COLO829 (cell line): ENCODE measurements around the gene FPR1.

ENCODE experiments used
- DNase-seq: peaks from one replicate; pipeline ENCODE4 v3.0.0; 2012; ENCODE audit warnings: low spot score

Gene FPR1, protein sequence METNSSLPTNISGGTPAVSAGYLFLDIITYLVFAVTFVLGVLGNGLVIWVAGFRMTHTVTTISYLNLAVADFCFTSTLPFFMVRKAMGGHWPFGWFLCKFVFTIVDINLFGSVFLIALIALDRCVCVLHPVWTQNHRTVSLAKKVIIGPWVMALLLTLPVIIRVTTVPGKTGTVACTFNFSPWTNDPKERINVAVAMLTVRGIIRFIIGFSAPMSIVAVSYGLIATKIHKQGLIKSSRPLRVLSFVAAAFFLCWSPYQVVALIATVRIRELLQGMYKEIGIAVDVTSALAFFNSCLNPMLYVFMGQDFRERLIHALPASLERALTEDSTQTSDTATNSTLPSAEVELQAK

DNA sequence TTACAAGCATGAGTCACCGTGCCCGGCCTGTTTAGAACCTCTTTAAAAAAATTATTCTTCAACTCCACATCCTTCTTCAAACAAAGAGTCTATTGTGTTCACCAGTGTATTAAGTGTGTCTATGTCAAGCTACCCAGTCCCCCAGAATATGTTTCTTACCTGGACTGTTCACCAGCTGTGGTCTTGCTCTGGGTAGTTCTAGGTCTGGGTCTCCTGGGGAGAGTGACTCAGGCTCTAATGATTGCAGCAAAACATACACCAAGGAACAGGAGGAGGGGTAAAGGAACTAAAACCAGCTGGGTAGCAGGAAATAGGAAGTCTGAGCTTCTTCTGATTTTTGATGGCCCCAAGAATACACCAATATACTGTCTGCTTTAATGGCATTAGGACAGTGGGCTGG, at the start of gene FPR1:
FPR1 (minus strand) TSS at position 224 of the 400 bp plus-strand sequence. CDS start 4,884 bp downstream, outside the sequence.
- peak; percentile 8 for DNase-seq

DNA sequence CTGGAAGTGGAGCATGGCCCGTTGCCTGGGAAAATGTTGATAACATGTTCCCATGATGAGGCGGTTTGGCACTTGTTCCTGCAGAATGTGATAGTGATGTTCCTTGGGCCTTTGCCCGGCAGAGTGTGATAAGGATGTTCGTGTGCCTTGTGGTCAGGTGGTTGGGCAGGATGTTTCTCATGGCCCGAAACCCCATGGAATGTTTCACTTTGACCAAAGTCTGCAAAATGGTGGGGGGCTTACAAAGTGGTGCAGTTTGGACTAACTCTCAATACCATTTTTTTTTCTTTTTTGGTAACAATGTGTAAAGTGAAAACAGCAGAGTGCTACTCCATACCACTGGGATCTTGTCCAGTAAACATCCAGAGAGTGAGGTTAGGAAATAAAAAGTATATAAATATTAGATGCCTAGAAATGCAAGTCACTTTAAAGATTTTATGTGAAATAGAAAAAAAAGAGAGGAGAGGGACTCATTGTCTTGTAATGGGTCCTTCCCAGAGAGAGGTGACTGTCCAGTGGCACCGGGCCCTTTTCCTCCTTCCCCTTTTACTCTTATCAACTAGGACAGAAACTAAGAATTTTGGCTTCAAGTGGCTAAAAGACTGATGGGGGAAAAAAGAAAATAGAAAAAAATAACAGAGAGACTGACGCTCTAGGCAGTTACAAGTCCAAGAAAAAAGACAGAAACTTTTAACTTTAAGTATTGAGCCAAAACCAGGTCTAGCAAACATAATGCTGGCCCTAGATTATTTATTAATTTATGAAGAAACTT, 49.0 kb upstream of the FPR1 start:
- no peak for DNase-seq

DNA sequence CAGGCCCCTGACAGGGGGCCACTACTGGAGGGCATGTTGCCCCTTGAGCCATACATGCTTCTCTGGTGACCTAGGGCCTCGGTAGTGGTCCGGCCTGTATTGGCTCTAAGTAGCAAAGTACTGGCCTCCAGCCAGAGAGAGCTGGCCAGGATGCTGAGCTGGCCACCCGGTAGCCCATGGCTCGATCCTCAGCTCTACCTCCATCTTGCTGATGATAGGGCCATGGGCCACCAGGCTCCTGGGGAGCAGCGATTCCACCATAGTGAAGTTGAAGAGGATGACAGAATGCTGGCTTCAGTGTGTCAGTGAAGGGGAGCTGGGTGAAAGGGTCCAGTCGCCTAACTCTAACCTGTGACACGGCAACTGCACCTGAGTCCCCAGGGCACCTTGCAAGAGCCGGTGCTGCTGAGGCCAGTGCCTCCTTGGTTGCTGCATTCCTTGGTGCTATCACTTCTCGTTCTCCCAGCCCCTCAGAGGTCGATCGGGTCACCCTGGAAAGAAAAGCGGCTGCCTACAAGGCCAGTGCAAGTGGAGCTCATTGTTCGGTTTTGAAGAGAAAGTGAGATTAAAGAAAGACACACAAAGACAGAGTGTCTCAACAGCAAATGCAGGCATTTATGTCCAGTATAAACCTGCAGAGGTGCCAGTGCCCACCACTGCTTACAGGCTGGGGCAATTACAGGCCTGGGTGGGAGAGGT, 48.2 kb upstream of the FPR1 start:
- DNase-seq = no peak

DNA sequence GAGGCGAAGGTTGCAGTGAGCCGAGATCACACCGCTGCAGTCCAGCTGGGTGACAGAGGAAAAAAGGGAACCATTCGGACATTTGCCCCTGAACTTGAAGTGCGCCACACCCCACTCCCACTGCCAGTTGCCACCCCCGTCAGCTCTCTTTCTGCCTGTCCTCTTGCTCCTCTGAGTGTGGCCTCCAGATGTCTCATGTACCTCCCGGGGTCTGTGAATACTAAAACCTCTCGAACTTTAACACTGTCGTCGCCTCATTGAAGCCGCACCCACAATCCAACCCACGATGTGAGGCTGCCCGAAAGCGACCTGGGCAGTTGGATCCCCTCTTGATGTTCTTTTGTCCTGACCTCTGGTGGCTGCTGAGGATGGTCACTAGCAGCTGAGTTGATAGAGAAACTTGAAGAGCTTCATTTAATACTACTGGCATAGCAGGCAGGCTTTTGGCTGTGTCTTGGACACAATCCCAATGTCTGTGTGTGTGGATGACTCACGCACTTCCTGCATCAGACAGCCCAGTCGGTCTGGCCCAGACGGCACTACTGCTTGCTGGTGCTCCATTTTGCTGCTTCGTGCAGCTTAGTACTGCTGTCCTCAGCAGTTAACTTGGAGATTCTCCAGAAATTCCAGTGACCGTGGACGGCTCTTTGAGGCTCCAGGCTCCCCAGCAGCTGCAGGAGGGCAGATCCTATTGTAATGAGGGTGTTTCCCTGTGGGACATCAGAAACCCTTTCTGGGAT, 47.5 kb upstream of the FPR1 start:
- DNase-seq = peak; percentile 83

DNA sequence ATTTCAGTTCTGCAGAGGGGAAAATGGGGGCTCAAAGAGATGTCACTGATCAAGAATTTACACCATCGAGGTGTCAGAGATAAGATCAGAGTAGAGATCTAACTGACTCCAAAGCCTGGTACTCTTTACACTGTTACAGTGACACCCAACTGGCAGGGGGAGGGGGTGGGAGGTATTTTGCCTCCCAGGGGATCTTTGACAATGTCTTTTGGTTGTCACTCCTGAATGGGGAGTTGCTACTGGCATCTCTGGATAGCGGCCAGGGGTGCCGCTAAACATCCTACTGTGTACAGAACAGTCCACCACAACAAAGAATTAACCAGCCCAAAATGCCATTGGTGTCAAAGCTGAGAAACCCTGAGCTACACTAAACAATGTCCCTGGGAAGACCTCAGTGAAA, 46.4 kb upstream of the FPR1 start:
- no peak for DNase-seq

DNA sequence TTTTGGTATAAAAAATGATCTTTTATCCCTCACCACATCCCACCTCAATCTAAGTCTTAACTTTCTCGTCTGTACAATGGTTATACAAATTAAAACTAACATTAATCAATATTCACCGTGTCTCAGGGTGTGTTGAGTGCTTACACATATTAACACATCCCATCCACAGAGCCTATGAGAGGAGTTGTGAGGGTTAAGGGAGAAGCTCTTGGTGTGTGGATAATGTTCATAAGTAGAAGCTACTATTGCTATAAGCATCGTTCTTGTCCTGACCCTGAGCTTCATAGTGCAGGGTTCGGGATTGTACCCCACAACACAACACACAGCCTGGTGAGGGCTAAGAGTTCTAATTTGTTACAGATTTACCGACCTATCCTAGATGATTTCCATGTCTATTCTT, 45.8 kb upstream of the FPR1 start:
- DNase-seq = no peak

DNA sequence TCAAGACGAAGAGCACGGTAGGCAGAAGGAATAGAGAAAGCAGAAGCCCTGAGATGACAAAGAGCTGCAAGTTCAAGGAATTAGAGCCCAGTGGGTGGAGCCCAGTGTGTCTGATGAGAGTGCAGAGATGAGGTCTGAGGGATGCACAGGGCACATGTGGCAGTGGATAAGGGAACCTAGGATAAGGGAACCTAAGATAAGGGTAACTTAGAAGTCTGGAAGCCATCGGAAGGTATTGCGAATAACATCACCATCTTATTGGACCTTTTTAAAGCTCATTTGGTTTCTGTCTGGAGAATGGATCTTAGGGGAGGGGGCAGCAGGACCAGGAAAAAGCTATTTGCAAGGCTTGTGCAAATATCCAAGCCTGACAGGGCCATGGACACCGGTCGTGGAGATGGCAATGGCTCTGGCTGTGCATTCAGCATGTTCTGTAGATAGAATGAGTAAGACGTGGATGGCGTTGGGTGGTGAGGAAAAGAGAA, 44.6 kb upstream of the FPR1 start:
- no peak for DNase-seq

DNA sequence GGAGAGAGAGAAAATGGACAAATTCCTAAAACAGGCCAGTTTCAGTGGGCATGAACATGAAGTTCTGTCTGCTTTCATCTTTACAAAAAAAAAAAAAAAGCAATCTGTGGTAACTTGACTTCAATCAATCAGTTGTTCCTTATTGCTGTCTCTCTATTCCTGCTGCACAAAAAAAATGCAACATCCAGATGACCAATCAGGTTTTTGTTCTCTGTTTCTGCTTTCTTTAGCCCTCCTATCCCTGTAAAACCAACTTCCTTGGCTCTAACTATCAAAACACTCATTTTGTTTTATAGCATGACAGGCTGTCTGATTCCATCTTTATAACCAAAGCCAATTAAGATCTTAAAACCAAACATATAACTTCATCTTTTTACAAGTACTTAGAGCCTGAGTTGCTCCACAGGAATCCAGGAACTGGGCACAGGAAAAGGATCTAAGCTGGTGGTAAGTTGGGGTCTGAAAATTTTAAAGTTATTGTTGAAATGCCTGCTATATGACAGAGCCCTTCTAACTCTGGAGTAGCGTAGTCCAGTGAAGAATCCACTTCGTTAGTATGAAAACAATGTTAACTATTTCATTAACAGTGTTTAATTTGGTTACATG, 43.3 kb upstream of the FPR1 start, which contains the start of gene FPR3:
FPR3 (plus strand) TSS at position 273 of the 606 bp plus-strand sequence. CDS start 28,592 bp downstream, outside the sequence.
- no peak for DNase-seq

DNA sequence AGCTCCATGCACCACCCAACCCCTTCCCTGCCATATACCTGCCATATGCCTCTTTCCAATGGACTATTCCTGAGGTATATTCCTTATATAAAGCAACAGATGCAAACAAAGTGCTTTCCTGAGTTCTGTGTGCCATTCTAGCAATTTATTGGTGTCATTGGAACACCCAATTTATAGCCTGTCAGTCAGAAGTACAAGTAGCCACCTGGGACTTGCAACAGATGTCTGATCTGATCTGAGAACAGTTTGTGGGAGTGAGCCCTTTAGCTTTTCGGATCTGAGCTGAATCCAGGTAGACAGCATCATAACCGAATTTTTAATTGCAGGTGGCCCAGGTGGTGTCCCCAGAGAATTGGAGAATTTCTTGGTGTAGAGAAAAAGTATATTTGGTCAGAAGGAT, 42.3 kb upstream of the FPR1 start:
- no peak for DNase-seq

DNA sequence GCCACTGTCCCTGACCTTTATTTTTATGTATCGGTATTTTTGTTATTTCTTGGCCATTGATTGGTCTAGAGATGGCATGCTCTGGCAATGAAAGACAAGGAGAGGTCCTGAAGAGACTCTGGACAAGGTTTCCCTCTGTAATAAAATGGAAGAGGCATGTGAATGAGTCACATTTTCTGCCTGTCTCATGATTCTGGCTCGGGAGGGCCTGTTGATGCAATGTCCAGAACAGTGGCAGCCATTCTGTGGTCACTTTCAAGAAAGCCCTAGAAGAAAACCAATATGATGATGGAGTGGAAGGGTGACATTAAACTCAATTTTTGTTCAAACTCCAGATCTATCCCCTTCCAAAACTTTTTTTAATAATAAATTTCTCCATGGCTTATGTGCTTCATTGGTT, 41.3 kb upstream of the FPR1 start:
- no peak for DNase-seq

DNA sequence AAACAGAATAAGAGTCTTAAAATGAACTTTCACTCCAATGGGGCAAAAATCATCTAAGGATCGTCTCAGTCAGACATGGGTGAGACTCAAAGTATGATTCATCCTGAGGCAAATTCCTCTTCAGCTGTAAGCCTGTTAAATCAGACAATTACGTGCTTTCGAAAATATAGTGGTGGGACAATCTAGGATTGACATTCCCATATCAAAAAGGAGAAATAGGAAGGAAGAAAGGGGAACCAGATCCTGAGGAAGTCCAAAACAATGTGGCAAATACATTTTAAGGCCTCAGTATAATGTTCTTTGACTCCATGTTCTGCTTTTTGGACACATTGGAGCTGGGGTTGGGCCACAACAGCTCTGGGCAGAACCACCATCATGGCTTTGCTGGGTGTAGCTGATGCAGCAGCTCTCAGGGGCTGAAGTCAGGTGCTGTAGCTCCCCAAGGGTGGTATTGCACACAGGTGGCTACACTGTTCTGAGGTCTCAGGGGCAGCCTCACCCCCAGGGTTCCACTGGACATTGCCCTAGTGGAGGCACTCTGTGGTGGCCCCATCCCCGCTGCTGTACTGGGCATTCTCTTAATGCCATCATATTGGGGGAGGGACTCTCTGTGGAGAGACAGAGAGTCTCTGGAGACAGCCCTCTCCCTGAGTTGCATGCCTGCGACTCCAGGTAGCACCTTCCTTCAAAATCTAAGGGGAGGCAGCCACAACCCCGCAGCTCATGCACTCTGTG, 37.5 kb upstream of the FPR1 start:
- no peak for DNase-seq

DNA sequence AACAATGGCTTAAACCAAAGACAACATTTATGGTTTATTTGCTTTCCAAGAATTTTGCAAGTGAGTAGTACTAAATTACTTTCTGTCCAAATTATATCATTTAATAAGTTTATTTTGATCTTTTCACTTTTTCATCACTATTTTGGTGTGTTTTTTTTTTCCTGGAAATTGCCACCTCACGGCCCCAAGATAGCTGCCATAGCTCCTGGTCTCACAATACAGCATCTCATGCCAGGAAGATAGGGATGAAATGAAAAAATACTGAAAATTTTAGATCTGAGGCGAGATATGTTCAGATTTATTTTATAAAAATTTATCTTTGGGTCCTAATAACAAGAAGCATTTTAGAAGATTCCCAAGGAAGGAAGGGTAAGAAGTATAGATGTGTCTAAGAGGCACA, 36.4 kb upstream of the FPR1 start:
- DNase-seq = no peak

DNA sequence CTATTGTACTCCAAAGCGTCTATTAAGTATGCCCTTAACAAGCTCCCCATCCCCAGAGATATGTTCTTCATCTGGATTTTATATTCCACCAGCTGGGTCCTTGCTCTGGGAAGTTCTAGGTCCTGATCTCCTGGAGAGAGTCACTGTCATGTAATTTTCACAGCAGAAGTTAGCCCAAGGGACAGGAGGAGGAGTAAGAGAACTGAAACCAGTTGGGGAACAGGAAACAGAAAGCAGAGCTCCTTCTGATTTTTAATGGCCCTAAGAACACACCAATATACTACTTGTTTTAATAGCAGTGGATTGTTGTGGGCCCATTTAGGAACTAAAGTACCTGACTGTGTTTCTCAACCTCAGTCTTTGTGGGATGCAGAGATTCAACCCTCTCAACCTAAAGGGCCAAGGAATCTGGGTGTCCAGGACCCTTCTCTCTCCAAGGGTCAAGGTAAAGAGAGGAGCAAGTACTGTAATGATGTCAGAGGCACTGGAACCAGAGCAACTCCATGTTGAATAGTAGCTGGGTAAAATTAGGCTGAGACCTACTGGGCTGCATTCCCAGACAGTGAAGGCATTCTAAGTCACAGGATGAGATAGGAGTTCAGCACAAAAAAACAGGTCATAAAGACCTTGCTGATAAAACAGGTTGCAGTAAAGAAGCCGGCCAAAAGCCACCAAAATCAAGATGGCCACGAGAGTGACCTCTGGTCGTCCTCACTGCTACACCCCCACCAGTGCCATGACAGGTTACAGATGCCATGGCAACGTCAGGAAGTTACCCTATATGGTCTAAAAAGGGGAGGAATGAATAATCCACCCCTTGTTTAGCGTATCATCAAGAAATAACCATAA, 35.2 kb upstream of the FPR1 start:
- DNase-seq = no peak

DNA sequence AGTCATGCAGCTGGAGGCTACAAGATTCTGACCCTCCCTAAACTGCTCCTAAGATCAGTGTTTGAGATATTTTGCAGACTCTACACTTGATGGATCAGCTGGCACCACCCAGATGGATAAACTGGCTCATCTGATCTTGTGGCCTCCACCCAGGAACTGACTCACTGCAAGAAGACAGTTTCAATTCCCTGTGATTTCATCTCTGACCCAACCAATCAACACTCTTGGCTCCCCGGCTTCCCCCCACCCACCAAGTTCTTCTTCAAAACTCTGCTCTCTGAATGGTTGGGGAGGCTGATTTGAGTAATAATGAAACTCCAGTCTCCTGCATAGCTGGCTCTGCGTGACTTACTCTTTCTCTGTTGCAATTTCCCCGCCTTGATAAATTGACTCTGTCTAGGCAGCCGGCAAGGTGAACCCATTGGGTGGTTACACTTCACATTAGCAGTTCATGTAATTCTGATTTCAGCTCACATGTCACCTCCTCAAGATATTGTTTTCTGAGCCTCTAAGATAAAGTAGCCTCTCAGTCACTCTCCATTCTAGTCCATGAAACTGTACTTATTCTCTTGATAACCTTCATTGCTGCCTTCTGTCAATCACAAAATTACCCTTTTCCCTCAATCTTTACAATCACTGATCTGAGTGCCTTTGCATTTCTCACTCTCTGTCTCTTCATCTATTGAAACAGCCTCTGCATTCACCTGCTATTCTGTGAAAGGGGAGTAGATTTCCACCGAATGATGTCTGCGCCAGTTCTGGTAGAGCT, 33.4 kb upstream of the FPR1 start:
- no peak for DNase-seq

DNA sequence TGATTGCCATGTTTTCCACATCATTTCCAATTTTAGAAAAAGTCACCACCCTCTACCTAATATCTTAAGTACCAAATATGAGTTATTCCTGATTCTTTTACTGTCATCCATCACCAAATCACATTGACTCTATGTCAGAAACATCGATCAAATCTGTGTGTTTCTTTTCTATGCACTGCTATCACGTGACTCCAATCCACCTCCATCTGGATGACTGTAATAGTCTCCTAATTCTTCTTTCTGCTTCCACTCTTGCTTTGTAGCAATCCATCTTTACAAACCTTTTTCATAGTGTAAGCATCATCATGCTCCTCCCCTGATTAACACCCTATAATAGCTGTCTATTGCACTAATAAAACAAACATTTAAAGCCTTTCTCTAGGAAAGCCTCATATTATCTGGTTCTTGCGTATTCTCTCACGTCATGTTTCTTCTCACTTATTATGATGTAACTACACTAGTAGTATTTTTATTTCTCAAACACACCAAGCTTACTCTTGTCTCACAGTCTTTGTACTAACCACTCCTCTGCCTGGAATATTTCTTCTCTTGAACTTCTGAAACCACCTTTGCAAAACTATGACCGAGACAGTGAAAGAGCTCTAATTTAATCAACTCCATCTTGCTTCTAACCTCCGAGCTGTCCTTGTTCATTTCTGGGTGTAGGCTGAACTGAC, 32.6 kb upstream of the FPR1 start:
- DNase-seq = no peak

DNA sequence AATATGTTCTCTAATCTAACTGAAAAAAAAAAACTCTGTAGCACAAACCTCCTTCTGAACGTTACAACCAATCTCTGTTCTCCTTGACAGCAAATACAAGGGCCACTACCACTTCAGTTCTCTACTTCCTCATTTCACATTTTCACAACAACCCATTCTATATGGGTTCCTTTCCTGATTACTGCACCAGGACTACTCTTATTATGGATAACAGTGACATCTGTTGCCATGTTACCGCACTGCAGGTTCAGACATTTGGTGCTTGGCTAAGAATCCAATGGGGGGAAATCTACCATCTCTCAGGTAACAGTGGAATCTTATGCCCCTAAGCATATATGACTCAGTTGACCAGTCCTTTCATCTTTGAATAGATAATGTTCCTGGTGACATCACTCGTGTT, 31.7 kb upstream of the FPR1 start:
- no peak for DNase-seq

DNA sequence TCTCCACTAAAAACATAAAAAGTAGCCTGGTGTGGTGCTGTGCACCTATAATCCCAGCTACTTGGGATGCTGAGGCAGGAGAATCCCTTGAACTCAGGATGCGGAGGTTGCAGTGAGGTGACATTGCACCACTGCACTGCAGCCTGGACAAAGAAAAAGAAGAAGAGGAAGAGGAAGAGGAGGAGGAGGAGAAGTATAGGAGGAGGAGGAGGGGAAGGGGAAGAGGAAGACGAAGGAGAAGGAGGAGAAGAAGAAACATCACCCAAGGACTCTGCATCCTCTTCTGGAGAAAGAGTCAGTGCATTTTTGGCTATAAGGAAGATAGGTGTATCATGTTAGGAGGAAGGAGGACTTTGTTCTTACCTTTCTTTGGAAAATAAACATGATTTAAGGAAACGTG, 30.3 kb upstream of the FPR1 start:
- no peak for DNase-seq

DNA sequence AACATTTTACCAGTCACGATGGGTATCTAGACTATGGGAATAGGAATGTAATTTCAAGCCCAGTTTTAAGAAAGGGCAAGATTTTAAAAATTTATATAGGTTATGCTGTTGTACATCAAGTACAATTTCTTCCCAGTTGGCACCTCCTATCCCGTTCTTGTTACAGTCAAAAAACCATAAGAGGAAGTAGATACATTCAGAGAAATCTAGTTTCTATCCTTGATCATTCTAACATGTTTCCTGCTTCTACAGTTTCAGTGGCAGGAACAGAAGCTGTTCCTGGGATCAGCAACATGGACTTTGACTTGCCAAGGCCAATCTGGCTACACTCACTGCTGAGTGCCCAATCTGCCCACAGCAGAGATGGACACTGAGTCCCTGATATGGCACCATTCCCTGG, 28.6 kb upstream of the FPR1 start:
- no peak for DNase-seq

DNA sequence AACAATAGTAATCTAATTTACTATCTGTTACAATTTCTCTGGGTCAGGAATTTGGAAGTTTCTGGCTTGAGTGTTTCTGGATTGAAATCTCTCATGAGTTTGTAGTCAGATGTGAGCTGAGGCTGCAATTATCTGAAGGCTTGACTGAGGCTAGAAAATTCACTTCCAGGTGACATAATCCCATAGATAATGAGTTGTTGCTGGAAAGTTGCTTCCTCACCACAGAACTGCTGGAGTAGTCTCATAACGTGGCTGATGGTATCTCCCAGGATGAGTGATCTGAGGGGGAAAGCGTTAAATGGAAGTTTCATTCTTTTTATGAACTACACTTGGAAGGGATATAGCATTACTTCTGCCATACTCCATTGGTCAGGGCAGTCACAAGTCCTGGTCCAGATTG, 28.0 kb upstream of the FPR1 start:
- DNase-seq = no peak
